ENCODE results near the gene XCL2. TPM values are rescaled to one million over a fixed set of nuclear protein-coding genes. Genes with fewer than 3 reads are reported as not detected.

The XCL2 gene
- polyA plus RNA-seq, 1 donor from 2014 or later, result not detected

GRCh38 chr1:168498159-168498631 lies 45.6 kb downstream of the XCL2 start:
- Histone ChIP-seq H3F3A (ENCODE audit: insufficient read depth, low read length, poor library complexity, severe bottlenecking) (no peaks in the 10 kb centered on the region), H3K4me2 (ENCODE audit: low read length) (no peak overlapping the region), H2AFZ (ENCODE audit: low read depth, low read length) (no peak overlapping the region)

GRCh38 chr1:168497376-168497950 lies 46.3 kb downstream of the XCL2 start:
- Histone ChIP-seq H3K36me3 (ENCODE audit: insufficient read depth, low read length) (no peaks in the 10 kb centered on the region), H2AFZ (ENCODE audit: low read depth, low read length) (no peak overlapping the region), H4K20me1 (ENCODE audit: insufficient read depth) (no peaks in the 10 kb centered on the region), H3K4me3 (ENCODE audit: low read length) (no peak overlapping the region), H3K27ac (ENCODE audit: low read length) (no peak overlapping the region), H3K9me2 (ENCODE audit: insufficient read depth, low read length) (no peaks in the 10 kb centered on the region), H3K27me3 (ENCODE audit: insufficient read depth, low read depth, low read length) (no peaks in the 10 kb centered on the region), H3F3A (ENCODE audit: insufficient read depth, low read length, poor library complexity, severe bottlenecking) (no peaks in the 10 kb centered on the region), H3K9me3 (ENCODE audit: low read length) (no peaks in the 10 kb centered on the region), H3K4me2 (ENCODE audit: low read length) (no peak overlapping the region), H3K9ac (ENCODE audit: low read length) (no peak overlapping the region), H3K79me2 (replicated peaks; ENCODE audit: insufficient read depth, low read length) (no peaks in the 10 kb centered on the region)
- no peak for TF ChIP-seq EP300 (conservative IDR thresholded peaks at IDR 0.05; ENCODE audit: poor library complexity, severe bottlenecking)
- no peak for TF ChIP-seq EZH2 (IDR thresholded peaks at IDR 0.05; ENCODE audit: borderline replicate concordance, insufficient read depth, low read length, poor library complexity, severe bottlenecking)
- no peak for TF ChIP-seq CTCF (IDR thresholded peaks at IDR 0.05; ENCODE audit: poor library complexity, severe bottlenecking)
- TF ChIP-seq SMC3 (conservative IDR thresholded peaks at IDR 0.05; ENCODE audit: poor library complexity), result no peak

More at GRCh38 chr1:168498159-168498631, 45.6 kb downstream of the XCL2 start:
- Histone ChIP-seq H3K36me3 (ENCODE audit: insufficient read depth, low read length) (no peaks in the 10 kb centered on the region), H3K9me3 (ENCODE audit: low read length) (no peaks in the 10 kb centered on the region), H3K9ac (ENCODE audit: low read length) (no peak overlapping the region), H3K4me3 (ENCODE audit: low read length) (no peak overlapping the region), H4K20me1 (ENCODE audit: insufficient read depth) (no peaks in the 10 kb centered on the region), H3K27me3 (ENCODE audit: insufficient read depth, low read depth, low read length) (no peaks in the 10 kb centered on the region), H3K9me2 (ENCODE audit: insufficient read depth, low read length) (no peaks in the 10 kb centered on the region), H3K79me2 (replicated peaks; ENCODE audit: insufficient read depth, low read length) (no peaks in the 10 kb centered on the region), H3K27ac (ENCODE audit: low read length) (no peak overlapping the region)
- TF ChIP-seq RAD21 (conservative IDR thresholded peaks at IDR 0.05) (no peak), POLR2AphosphoS5 (IDR thresholded peaks at IDR 0.05) (no peak), TAF1 (IDR thresholded peaks at IDR 0.05; ENCODE audit: low read depth) (no peak), EP300 (conservative IDR thresholded peaks at IDR 0.05; ENCODE audit: poor library complexity, severe bottlenecking) (no peak), EZH2 (IDR thresholded peaks at IDR 0.05; ENCODE audit: borderline replicate concordance, insufficient read depth, low read length, poor library complexity, severe bottlenecking) (no peak), REST (IDR thresholded peaks at IDR 0.05; ENCODE audit: borderline replicate concordance) (no peak), MXI1 (conservative IDR thresholded peaks at IDR 0.05; ENCODE audit: poor library complexity, severe bottlenecking) (no peak), SMC3 (conservative IDR thresholded peaks at IDR 0.05; ENCODE audit: poor library complexity) (no peak), CTCF (IDR thresholded peaks at IDR 0.05; ENCODE audit: poor library complexity, severe bottlenecking) (no peak)

All from neural cell (in vitro differentiated cells).